WTC11 (cell line): Measurements from ENCODE around the gene BTBD19. TPM values are rescaled to one million over a fixed set of nuclear protein-coding genes. Genes with fewer than 3 reads are reported as not detected.

Source experiments
- ARID4B ChIP-seq: sonication (generic); formaldehyde crosslinking; IDR thresholded peaks from 2 replicates; pipeline ENCODE4 v1.8.0; 2023; ENCODE audit warnings: missing genetic modification reagents, mild to moderate bottlenecking, borderline replicate concordance
- CBFB ChIP-seq: sonication (generic); formaldehyde crosslinking; IDR thresholded peaks from 2 replicates; pipeline ENCODE4 v1.8.1; 2022; ENCODE audit warnings: mild to moderate bottlenecking, low read depth, missing genetic modification reagents
- CREM ChIP-seq: sonication (generic); formaldehyde crosslinking; IDR thresholded peaks from 2 replicates; pipeline ENCODE4 v1.8.1; 2022; ENCODE audit warnings: mild to moderate bottlenecking, missing genetic modification reagents, moderate library complexity
- E2F4 ChIP-seq: sonication (generic); formaldehyde crosslinking; IDR thresholded peaks from 2 replicates; pipeline ENCODE4 v1.8.1; 2022; ENCODE audit warnings: low read depth, mild to moderate bottlenecking, moderate library complexity, missing genetic modification reagents, borderline replicate concordance
- EMX1 ChIP-seq: fragments of 250-450 bp; sonication (Bioruptor Pico); IDR thresholded peaks from 2 replicates; pipeline ENCODE4 v1.8.0; 2021; ENCODE audit warnings: mild to moderate bottlenecking
- FOXJ3 ChIP-seq: sonication (generic); formaldehyde crosslinking; IDR thresholded peaks from 2 replicates; pipeline ENCODE4 v1.9.0; 2021; ENCODE audit warnings: missing genetic modification reagents, mild to moderate bottlenecking, borderline replicate concordance
- FOXK1 ChIP-seq: sonication (generic); formaldehyde crosslinking; IDR thresholded peaks from 2 replicates; pipeline ENCODE4 v1.8.0; 2022; ENCODE audit warnings: mild to moderate bottlenecking, moderate library complexity, missing genetic modification reagents
- GABPB1 ChIP-seq: sonication (generic); formaldehyde crosslinking; IDR thresholded peaks from 2 replicates; pipeline ENCODE4 v1.8.1; 2023; ENCODE audit warnings: mild to moderate bottlenecking, missing genetic modification reagents
- GRHL2 ChIP-seq: fragments of 250-450 bp; sonication (Bioruptor Pico); IDR thresholded peaks from 2 replicates; pipeline ENCODE4 v1.8.0; 2022; ENCODE audit warnings: mild to moderate bottlenecking, moderate library complexity; ENCODE audit not compliant: insufficient replicate concordance, severe bottlenecking
- IRF1 ChIP-seq: sonication (generic); formaldehyde crosslinking; IDR thresholded peaks from 2 replicates; pipeline ENCODE4 v1.8.0; 2023; ENCODE audit warnings: missing genetic modification reagents
- KAT7 ChIP-seq: sonication (generic); formaldehyde crosslinking; IDR thresholded peaks from 2 replicates; pipeline ENCODE4 v1.8.1; 2023; ENCODE audit warnings: missing genetic modification reagents, mild to moderate bottlenecking, borderline replicate concordance
- NFYB ChIP-seq: sonication (generic); formaldehyde crosslinking; conservative IDR thresholded peaks from 2 replicates; pipeline ENCODE4 v1.8.0; 2022; ENCODE audit warnings: low read depth, missing genetic modification reagents
- NR1H2 ChIP-seq: sonication (generic); formaldehyde crosslinking; IDR thresholded peaks from 2 replicates; pipeline ENCODE4 v1.9.0; 2021; ENCODE audit warnings: mild to moderate bottlenecking, moderate library complexity, missing genetic modification reagents
- PREB ChIP-seq: sonication (generic); formaldehyde crosslinking; IDR thresholded peaks from 2 replicates; pipeline ENCODE4 v1.8.1; 2022; ENCODE audit warnings: mild to moderate bottlenecking, missing genetic modification reagents, moderate library complexity, borderline replicate concordance
- RELA ChIP-seq: sonication (generic); formaldehyde crosslinking; IDR thresholded peaks from 2 replicates; pipeline ENCODE4 v1.8.1; 2022; ENCODE audit warnings: missing genetic modification reagents, mild to moderate bottlenecking, borderline replicate concordance
- USF1 ChIP-seq: sonication (generic); formaldehyde crosslinking; IDR thresholded peaks from 2 replicates; pipeline ENCODE4 v1.8.0; 2022; ENCODE audit warnings: mild to moderate bottlenecking, missing genetic modification reagents
- USF2 ChIP-seq: sonication (generic); formaldehyde crosslinking; IDR thresholded peaks from 2 replicates; pipeline ENCODE4 v1.8.1; 2023; ENCODE audit warnings: mild to moderate bottlenecking, missing genetic modification reagents, moderate library complexity
- ZBTB21 ChIP-seq: sonication (generic); formaldehyde crosslinking; IDR thresholded peaks from 2 replicates; pipeline ENCODE4 v1.8.1; 2023; ENCODE audit warnings: mild to moderate bottlenecking, missing genetic modification reagents, borderline replicate concordance
- ZNF121 ChIP-seq: sonication (generic); formaldehyde crosslinking; IDR thresholded peaks from 2 replicates; pipeline ENCODE4 v1.8.0; 2023; ENCODE audit warnings: missing genetic modification reagents
- ZNF263 ChIP-seq: sonication (generic); formaldehyde crosslinking; IDR thresholded peaks from 2 replicates; pipeline ENCODE4 v1.8.1; 2022; ENCODE audit warnings: low read depth, mild to moderate bottlenecking, moderate library complexity, missing genetic modification reagents
- ZNF281 ChIP-seq: sonication (generic); formaldehyde crosslinking; IDR thresholded peaks from 2 replicates; pipeline ENCODE4 v1.8.0; 2023; ENCODE audit warnings: mild to moderate bottlenecking, missing genetic modification reagents
- ZNF317 ChIP-seq: sonication (generic); formaldehyde crosslinking; IDR thresholded peaks from 2 replicates; pipeline ENCODE4 v1.8.1; 2023; ENCODE audit warnings: low read depth, mild to moderate bottlenecking, moderate library complexity, missing genetic modification reagents, borderline replicate concordance
- ZNF416 ChIP-seq: fragments of 250-450 bp; sonication (Bioruptor Pico); IDR thresholded peaks from 2 replicates; pipeline ENCODE4 v1.9.0; 2021; ENCODE audit warnings: mild to moderate bottlenecking, inconsistent platforms
- ZNF512 ChIP-seq: sonication (generic); formaldehyde crosslinking; IDR thresholded peaks from 2 replicates; pipeline ENCODE4 v1.8.1; 2022; ENCODE audit warnings: missing genetic modification reagents, borderline replicate concordance
- total RNA-seq: library from RNA; stranded (reverse); gene quantifications from 3 replicates; pipeline ENCODE4 v1.2.3, GENCODE V29; 2021

The BTBD19 gene
- total RNA-seq, 1 experiment from 2014 or later, result 1.7 TPM

- TF ChIP-seq E2F4 (CRISPR knock-in tag), result no peak
- TF ChIP-seq FOXK1 (CRISPR knock-in tag), result peak; percentile 72
- peak; percentile 9; the same call in 1 of the 2 replicates for TF ChIP-seq IRF1 (CRISPR knock-in tag)
- TF ChIP-seq GRHL2, result no peak
- TF ChIP-seq ZNF281 (CRISPR knock-in tag), result no peak
- no peak for TF ChIP-seq KAT7 (CRISPR knock-in tag)
- TF ChIP-seq ZNF512 (CRISPR knock-in tag), result no peak
- TF ChIP-seq NFYB (CRISPR knock-in tag), result peak; percentile 29; the same call in 1 of the 2 replicates
- TF ChIP-seq ZNF263, result no peak
- peak; percentile 89 for TF ChIP-seq GABPB1 (CRISPR knock-in tag)
- TF ChIP-seq ZNF121 (CRISPR knock-in tag), result peak; percentile 91
- no peak for TF ChIP-seq FOXJ3 (CRISPR knock-in tag)
- no peak for TF ChIP-seq CBFB
- TF ChIP-seq EMX1, result no peak
- no peak; the same call in 1 of the 2 replicates for TF ChIP-seq CREM (CRISPR knock-in tag)
- no peak for TF ChIP-seq ZNF416 (CRISPR knock-in tag)
- 0 out of 2 replicates have a peak, but pooled peaks have one; percentile 76 for TF ChIP-seq ZBTB21 (CRISPR knock-in tag)
- TF ChIP-seq USF1 (CRISPR knock-in tag), result peak; percentile 39; the same call in 1 of the 2 replicates
- TF ChIP-seq NR1H2 (CRISPR knock-in tag), result no peak
- no peak for TF ChIP-seq ZNF317 (CRISPR knock-in tag)
- TF ChIP-seq RELA (CRISPR knock-in tag), result no peak
- peak; percentile 52; the same call in 1 of the 2 replicates for TF ChIP-seq ARID4B
- no peak for TF ChIP-seq PREB (CRISPR knock-in tag)
- TF ChIP-seq USF2 (CRISPR knock-in tag), result no peak
Measured at GRCh38 chr1:44799770-44800584, 8.3 kb upstream of the BTBD19 start, which contains the start of gene PLK3 (continued).
